Sigmoid colon (tissue), 3 donors: ENCODE results near the gene RHBDL1.

ENCODE experiments used
- CTCF ChIP-seq, 4 experiments: fragments of 450-650 bp in 3 of 4; fragments of 200-600 bp in 1 of 4; IDR thresholded peaks; one replicate each; pipeline ENCODE4 v1.5.1; 2016 to 2019; ENCODE audit warnings: antibody characterized with exemption in 4 of 4, mild to moderate bottlenecking in 3 of 4, moderate library complexity in 2 of 4
- POLR2A ChIP-seq, 2 donors: fragments of 450-650 bp; IDR thresholded peaks; one replicate each; pipeline ENCODE4 v1.6.1; 2016; ENCODE audit warnings: antibody characterized with exemption in 2 of 2, mild to moderate bottlenecking in 2 of 2, moderate library complexity in 2 of 2

DNA sequence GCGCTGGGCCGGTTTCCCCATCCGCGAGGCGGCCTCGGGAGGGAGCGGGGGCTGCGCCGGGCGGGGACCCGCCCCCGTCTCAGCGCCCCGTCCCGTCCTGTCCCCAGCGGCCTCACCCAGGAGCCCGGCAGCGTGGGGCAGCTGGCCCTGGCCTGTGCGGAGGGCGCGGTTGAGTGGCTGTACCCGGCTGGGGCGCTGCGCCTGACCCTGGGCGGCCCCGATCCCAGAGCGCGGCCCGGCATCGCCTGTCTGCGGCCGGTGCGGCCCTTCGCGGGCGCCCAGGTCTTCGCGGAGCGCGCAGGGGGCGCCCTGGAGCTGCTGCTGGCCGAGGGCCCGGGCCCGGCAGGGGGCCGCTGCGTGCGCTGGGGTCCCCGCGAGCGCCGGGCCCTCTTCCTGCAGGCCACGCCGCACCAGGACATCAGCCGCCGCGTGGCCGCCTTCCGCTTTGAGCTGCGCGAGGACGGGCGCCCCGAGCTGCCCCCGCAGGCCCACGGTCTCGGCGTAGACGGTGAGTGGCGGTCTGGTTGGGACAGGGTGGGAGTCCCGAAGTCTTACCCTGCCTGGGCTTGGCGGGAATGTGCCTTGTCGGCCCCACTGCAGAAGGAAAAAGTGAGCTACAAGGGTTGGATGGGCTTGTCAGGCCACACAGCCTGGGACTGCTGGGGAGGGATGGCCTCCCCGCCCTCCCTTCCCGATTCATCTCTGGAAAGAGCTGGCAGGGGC, 40.2 kb downstream of the RHBDL1 start:
- no peak for TF ChIP-seq CTCF (IDR thresholded peaks at IDR 0.05)
- TF ChIP-seq POLR2A (IDR thresholded peaks at IDR 0.05): no peak
